ENCODE results near the gene ARPC4.
"Not testable (repeated sequence)": the region's sequence is repeated elsewhere in the genome, so short reads cannot be mapped to it uniquely, and the experiment has no call there.

Gene ARPC4

DNA sequence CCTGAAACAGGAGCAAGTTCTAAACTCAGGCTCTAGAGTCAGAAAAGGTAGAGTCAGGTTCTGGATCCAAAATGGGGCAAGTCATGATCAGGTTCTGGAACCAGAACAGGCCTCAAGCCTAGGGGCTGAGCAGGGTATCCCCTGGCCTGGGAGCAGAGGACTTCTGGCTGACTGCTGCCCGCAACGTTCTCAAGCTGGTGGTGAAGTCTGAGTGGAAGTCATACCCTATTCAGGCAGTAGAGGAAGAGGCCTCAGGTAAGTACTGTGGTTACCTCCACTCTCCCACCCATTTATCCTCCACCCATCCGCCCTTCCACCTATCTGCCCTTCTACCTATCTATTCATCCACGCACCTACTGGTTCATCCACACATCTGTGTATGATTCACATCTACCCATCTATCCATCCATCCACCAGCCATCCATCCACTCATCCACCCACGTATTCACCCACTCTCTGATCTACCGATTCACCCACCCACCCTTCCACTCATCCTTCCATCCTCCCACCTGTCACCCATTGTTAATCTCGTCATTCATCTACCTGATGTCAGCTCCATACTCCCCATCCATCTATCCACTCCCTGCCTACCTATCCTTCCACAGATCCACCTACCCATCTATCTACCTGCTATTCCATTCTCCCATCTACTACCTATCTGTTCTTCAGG, 25.9 kb downstream of the ARPC4 start:
- no peak for DNase-seq (ENCODE audit: low read depth in 3 of 3, low spot score in 1 of 3)

DNA sequence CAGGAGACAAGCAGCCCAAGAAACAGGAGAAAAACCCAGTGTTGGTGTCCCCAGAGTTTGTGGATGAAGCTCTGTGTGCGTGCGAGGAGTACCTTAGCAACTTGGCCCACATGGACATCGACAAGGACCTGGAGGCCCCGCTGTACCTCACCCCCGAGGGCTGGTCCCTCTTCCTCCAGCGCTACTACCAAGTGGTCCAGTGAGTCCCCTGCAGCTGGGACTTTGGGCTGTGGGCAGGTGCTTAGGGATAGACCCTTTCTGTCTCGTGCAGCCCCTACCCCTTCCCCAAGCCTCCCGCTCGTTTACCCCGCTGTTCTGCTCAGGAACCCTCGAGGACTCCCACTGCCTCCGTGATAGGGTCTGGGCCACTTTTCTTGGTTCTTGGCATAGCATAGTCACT, 27.7 kb downstream of the ARPC4 start:
- no peak for DNase-seq (ENCODE audit: low read depth in 3 of 3, low spot score in 1 of 3)

DNA sequence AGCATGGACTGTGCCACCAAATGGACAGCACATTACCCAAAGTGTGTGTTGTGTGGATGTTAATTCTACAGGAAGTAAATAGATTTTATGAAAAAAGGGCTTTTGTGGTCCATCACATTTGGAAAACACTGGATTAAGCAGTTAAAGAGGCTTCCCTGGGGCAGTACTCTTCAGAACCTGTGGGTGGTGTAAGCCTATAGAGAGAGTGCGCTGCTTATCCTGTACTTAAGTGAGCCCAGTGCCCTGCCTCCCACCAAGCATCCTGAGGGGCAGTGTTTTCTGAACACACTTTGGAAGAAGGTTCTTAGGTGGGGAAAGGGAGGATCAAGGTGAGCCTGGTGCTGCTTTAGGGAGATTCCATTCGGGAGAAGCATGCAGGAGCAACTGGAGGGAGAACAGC, 28.1 kb downstream of the ARPC4 start:
- DNase-seq (ENCODE audit: low read depth in 3 of 3, low spot score in 1 of 3), result no peak

DNA sequence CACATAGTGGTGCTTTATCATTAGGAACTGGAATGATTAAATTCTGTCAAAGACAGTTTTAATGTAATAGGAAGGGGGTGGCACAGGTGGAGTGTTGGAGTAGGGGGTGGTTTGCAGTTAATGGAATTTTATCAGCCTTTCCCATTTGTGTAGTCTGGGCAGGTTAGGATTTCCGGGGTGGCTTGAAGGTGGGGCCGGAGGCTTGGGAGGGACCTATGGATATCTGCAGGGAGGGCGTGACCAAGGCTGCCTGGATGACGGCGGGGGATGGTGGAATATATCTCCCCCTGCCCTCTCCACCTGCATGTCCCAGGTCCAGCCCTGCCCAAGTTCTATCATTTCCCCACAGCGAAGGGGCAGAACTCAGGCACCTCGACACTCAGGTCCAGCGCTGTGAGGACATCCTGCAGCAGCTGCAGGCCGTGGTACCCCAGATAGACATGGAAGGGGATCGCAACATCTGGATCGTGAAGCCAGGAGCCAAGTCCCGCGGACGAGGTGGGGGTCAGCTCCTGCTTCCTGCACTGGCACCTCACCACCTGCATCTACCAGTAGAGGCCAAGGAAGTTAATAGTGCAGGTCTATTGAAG, 32.7 kb downstream of the ARPC4 start:
- DNase-seq (ENCODE audit: low read depth in 3 of 3, low spot score in 1 of 3), result no peak

DNA sequence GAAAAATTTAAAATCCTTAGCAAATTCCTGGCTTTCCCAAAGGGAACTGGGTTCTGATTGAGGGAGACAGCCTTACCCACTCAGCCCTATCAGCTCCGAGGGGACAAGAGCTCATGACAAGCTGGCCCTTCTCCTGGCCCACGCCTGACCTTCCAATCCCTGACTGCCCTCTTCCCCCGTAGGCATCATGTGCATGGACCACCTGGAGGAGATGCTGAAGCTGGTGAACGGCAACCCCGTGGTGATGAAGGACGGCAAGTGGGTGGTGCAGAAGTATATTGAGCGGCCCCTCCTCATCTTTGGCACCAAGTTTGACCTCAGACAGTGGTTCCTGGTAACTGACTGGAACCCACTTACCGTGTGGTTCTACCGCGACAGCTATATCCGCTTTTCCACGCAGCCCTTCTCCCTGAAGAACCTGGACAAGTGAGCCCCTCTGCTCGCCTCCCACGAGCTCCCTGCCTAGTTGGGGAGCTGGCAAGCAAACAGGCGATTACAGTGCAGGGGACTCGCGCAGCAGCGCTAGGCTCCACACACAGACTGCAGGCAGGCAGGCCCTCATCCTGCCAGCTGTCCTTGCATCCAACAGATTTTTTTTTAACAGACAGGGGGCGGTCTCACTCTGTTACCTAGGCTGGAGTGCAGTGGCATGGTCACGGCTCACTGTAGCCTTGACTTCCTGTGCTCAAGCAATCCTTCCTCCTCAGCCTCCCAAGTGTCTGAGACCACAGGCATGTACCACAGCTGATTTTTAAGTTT, 34.1 kb downstream of the ARPC4 start:
- no peak for DNase-seq (ENCODE audit: low read depth in 3 of 3, low spot score in 1 of 3)

DNA sequence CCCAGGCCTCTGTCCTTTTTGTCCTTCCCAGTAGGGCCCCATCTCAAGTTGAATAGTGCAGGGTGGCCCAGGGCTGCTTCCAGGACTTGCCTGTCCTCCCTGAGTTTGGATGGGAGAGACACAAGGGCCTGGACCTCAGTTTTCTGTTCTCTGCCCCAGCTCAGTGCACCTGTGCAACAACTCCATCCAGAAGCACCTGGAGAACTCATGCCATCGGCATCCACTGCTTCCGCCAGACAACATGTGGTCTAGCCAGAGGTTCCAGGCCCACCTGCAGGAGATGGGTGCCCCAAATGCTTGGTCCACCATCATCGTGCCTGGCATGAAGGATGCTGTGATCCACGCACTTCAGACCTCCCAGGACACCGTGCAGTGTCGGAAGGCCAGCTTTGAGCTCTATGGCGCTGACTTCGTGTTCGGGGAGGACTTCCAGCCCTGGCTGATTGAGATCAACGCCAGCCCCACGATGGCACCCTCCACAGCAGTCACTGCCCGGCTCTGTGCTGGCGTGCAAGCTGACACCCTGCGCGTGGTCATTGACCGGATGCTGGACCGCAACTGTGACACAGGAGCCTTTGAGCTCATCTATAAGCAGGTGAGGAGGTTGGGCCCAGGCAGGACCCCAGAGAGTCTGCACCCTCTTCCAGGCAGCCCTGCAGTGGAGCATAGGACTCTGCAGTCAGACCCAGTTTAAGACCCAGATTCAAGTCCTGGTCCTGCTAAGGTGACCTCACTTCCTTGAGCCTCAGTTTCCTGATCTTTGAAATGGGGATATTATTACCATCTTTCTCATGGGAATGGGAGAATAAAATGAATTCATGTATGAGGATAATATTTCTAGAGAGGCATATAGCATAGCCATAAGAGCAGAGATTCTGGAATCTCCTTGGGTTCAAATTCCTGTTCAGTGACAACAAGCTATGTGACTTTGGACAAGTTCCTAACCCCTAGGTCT, 36.2 kb downstream of the ARPC4 start:
- DNase-seq (ENCODE audit: low read depth in 3 of 3, low spot score in 1 of 3), result no peak

DNA sequence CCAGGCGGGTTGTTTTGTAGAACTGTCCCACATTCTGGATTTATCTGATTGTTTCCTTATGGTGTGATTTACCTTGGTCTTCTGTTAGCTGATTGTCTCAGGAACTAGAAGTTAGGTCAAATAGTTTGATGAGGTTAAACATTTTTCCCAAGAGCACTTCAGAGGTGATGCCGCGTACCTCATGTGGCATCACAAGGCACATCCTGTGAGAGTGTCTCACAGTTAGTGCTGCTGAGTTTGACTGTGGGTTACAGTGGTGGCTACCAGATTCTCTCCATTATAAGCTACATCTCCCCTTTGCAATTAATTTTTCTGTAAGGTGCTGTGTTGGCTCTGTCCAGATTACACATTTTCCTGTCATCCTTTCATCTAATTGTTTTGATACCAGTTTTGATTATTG, 38.4 kb downstream of the ARPC4 start:
- DNase-seq (ENCODE audit: low read depth in 3 of 3, low spot score in 1 of 3), result no peak

DNA sequence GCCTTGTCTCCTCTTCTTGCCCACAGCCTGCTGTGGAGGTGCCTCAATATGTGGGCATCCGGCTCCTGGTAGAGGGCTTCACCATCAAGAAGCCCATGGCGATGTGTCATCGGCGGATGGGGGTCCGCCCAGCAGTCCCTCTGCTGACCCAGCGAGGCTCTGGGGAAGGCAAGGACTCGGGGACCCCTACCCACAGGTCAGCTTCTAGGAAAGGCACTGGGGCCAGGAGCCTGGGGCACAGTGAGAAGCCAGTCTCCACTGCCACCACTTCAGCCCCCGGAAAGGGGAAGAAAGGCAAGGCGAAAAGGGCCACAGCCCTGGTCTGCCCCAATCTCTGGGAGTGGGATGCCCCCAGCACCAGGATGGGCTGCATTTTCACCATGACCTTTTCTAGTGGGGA, 40.2 kb downstream of the ARPC4 start:
- DNase-seq (ENCODE audit: low read depth in 3 of 3, low spot score in 1 of 3), result no peak

DNA sequence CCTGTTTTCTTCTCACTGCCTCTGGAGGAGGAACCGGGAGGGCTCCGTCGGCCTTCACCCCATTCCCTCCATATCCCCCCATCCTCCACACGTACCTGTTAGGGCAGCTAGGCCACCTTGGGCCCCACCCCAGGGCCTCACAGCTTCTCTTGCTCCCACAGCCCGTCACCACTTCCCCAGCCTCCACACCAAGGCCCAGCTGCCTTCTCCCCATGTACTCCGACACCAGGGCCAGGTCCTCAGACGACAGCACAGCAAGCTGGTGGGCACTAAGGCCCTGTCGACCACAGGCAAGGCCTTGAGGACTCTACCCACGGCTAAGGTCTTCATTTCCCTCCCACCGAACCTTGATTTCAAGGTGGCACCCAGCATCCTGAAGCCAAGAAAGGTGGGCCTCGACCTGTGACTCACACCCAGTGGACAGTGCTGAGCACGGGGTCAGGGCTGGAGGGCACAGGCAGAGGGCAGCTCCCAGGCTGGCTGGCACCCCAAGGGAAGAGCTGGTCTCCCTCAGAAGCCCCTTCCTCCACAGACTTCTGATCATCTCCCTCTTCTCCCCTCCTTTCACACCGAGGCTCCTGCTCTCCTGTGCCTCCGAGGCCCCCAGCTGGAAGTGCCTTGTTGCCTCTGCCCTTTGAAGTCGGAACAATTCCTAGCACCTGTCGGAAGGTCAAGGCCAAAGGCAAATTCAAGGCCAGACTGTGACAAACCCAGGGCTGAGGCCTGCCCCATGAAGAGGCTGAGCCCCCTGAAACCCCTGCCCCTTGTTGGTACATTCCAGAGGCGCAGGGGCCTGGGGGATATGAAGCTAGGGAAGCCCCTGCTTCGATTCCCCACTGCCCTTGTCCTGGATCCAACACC, 41.9 kb downstream of the ARPC4 start:
- no peak for DNase-seq (ENCODE audit: low read depth in 3 of 3, low spot score in 1 of 3)

DNA sequence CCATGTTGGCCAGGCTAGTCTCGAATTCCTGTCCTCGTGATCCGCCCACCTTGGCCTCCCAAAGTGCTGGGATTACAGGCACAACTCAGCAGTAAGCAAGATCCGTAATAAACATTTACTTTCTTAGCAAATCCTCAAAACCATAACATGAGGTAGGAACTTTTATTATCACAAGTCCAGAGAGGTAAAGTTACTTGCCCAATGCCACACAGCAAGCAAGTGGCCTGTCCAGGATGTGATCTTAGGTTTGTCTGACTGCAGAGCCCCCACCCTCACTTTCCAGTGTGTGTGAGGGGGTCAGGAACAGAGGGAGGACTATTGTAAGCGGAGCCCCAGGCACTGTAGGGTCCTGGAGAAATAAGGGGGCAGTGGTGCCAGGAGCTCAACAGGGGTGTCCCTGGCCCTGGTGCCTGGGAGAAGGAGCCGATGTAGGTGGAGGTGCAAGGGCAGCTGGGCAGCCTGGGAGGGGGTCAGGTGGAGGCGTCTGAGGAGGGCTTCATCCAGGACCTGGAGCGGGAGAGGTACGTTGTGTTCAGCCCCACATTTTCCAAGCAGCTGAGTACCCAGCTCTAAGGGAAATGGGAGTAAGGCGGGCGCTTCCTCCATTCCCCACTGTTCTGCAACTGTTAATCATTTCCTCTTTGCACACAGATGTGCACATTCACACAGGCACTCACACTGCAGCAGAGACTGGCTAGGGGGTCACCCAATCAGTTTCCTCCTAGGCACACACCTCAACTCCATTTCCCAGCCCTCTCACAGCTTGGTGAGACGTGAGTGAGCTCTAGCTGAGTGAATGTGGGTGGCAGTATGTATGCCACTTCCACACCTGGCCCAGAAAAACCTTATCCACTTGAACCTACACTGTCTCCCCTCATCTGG, 45.1 kb downstream of the ARPC4 start:
- DNase-seq (ENCODE audit: low read depth in 3 of 3, low spot score in 1 of 3), result no peak

DNA sequence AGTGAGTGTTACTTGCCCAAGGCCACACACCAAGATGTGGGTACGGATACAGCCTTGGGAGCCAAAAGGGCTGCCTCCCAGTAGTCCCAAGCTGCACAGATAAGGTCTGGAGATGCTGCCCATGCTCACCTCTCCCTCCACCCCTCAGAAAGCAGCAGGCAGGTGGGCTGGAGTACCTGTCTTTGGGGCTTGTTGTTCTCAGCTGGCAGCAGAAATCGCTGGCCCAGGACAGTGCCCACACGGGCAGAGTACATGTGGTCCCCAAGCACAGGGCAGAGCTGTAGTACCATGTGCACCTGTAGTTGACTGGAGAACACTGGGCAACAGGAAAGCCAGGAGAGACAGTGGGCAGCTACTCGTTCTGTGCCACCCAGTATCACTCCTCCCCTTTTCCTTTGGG, 46.0 kb downstream of the ARPC4 start:
- DNase-seq (ENCODE audit: low read depth in 3 of 3, low spot score in 1 of 3), result no peak

DNA sequence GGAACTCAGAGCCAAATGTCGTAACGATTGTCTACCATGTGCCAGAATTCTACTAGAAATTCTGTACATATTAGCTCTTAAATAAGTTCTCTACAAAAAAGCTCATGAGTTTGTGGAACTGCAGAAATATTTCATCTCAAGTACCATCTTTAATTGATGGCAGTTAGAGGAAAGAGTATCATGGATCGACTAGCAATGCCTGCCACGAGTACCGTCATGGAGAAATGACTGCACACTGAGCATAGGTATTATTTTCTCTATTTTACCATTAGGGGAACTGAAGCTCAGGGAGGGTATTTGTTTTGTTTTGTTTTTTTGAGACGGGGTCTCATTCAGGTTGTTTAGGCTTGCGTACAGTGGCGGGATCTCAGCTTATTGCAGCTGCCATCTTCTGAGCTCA, 48.1 kb downstream of the ARPC4 start:
- no peak for DNase-seq (ENCODE audit: low read depth in 3 of 3, low spot score in 1 of 3)

DNA sequence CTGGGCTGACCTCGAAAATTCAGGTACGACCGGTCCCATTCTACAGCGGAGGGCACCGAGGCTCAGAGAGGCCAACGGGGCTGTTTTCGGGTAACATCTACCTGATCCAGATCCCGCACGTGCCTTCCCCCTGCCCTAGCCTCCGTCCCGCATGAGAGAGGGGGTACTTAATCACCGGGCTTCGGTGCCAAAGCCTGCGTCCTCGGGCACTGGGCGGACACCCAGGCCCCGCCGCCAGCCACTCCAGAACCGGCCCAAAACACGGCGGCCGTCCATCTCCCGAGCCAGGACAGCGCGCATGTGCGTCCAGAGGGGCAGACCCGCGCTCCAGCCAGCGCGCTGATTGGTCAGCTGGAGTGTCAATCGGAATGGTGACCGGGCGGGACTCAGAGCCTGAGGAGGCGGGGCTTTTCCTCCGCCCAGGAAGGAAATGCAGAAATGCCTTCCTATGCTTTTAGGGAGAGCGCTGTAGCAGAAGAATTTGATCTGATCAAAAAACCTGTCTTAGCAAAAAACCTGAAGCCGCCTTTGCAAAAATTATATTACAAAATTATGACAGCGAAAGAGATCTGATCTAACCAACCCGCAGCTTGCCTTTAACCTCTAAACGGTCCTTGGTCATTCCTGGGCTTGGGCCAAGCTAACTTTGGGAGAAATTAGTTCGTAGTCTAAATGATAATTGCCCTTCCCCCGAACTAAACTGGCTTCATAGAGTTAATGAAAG, 51.0 kb downstream of the ARPC4 start, which contains the start of gene RPUSD3:
RPUSD3 (minus strand) TSS at position 294 of the 724 bp plus-strand sequence; CDS start at position 276, 18 bp downstream.
- peak; percentile 88 to 98 (median 94) for DNase-seq (ENCODE audit: low read depth in 3 of 3, low spot score in 1 of 3)

DNA sequence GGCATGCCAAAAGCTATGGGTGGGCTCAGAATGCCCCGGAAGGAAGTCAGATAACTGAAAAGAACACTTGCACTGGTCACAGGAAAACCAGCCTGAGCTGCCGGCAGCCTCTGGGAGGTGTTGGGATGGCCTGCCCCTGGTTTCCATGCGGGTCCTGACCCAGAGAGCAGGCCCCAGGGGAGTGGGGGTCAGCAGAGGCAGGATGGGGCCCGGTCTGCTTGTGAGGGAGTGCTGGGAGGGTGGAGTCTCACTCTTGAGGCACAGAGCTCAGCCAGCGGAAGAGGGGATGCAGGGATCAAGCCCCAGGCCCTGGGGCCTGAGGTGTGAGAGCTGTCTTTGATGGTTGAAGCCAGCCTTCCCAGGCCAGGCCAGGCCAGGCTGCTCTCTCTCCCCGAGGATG, 53.3 kb downstream of the ARPC4 start:
- no peak for DNase-seq (ENCODE audit: low read depth in 3 of 3, low spot score in 1 of 3)

DNA sequence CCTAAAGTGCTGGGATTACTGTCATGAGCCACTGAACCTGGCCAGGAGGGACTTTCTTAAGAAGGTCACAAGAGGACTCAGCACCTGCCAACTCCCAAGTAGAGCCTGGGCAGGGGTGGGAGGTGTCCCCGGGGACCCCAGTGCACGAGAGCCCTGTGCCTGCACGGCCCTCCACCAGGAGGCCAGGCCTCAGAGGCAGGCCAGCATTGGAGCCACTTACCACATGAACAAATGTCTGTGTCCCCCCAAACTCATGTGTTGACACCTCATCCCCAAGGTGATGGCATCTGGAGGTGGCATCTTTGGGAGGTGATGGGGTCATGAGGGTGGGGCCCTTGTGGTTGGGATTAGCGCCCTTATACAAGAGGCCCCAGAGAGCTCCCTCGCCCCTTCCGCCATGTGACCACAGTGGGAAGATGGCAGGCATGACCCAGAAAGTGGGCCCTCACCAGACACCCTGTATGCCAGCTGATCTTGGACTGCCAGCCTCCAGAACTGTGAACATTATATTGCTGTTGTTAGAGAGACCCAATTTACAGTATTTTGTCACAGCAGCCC, 54.1 kb downstream of the ARPC4 start:
- DNase-seq (ENCODE audit: low read depth in 3 of 3, low spot score in 1 of 3), result no peak

DNA sequence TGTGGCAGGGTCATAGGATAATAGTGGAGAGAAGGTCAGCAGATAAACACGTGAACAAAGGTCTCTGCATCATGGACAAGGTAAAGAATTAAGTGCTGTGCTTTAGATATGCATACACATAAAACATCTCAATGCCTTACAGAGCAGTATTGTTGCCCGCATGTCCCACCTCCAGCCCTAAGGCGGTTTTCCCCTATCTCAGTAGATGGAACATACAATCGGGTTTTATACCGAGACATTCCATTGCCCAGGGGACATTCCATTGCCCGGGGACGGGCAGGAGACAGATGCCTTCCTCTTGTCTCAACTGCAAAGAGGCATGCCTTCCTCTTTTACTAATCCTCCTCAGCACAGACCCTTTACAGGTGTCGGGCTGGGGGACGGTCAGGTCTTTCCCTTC, 55.0 kb downstream of the ARPC4 start:
- not testable (repeated sequence) for DNase-seq (ENCODE audit: low read depth in 3 of 3, low spot score in 1 of 3)

DNA sequence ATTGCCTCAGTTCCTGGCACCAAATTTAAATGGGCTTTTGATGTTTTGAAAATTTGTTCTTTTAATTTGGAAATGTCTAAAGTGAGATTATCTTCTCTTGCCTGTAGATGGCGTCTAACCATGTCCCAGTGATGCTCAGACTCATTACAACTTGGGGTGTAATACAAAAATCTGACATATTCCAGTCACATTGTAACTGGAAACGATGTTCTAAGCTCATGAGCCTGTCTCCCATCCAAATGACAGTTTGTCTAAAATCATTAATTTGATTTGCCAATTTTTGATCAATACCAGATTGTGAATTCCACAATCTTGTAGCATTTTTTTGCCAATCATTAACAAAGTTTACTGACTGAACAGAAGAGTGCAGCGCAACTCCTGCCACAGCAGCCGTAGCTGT, 56.0 kb downstream of the ARPC4 start:
- not testable (repeated sequence) for DNase-seq (ENCODE audit: low read depth in 3 of 3, low spot score in 1 of 3)

DNA sequence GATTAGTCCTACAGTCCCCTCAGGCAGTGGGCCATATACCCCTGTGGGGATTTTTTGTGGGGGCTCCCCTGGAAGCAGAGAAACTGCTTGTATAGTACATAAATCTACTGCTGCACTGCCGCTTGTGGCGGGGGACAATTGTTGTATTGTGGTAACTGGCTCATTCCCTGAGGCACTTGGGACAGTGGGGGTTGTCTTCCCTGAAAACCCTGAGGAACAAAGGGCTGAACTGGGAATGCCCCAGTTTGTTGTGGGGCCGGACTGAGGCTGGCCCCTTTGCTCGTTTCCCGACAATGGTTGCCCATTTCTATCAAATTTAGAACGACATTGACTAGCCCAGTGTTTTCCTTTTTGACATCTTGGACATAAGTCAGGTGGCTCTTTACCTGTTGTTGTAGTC, 58.5 kb downstream of the ARPC4 start:
- not testable (repeated sequence) for DNase-seq (ENCODE audit: low read depth in 3 of 3, low spot score in 1 of 3)

All from stimulated activated CD4-positive, alpha-beta T cell treated with anti-CD3 and anti-CD28 coated beads, TNF-alpha, amount 100 ng/mL, for 1 hour (primary cell).